ENCODE results near the gene SLC12A4.
"Not testable (repeated sequence)": the region's sequence is repeated elsewhere in the genome, so short reads cannot be mapped to it uniquely, and the experiment has no call there.

Gene SLC12A4

GRCh38 chr16:67998779-67999688 lies 30.6 kb upstream of the SLC12A4 start, which contains the start of gene DPEP2:
DPEP2 (minus strand) TSS chr16:67999484; CDS start chr16:67993212, 6,272 bp downstream.
- H3K4me1 ChIP-seq (ENCODE audit: control insufficient read depth, insufficient read depth, low read length); H3K4me3 ChIP-seq (ENCODE audit: low read depth, low read length); H3K9ac ChIP-seq (ENCODE audit: low read length); H3K27ac ChIP-seq (ENCODE audit: low read depth, low read length); H3K9me3 ChIP-seq (ENCODE audit: control insufficient read depth, insufficient read depth, low read depth, low read length); H3K36me3 ChIP-seq (ENCODE audit: control insufficient read depth, insufficient read depth, low read length); H3K27me3 ChIP-seq (ENCODE audit: control insufficient read depth, insufficient read depth, low read length): not testable (repeated sequence)

- not testable (repeated sequence) for H3K4me3 ChIP-seq (ENCODE audit: low read depth, low read length); H3K27me3 ChIP-seq (ENCODE audit: control insufficient read depth, insufficient read depth, low read length); H3K9ac ChIP-seq (ENCODE audit: low read length); H3K9me3 ChIP-seq (ENCODE audit: control insufficient read depth, insufficient read depth, low read depth, low read length); H3K27ac ChIP-seq (ENCODE audit: low read depth, low read length); H3K36me3 ChIP-seq (ENCODE audit: control insufficient read depth, insufficient read depth, low read length); H3K4me1 ChIP-seq (ENCODE audit: control insufficient read depth, insufficient read depth, low read length)
These were observed 29.9 kb upstream of the SLC12A4 start for GRCh38 chr16:67998231-67998778.

- Histone ChIP-seq H3K4me3 (ENCODE audit: low read depth, low read length) (no peak overlapping the region), H3K9ac (ENCODE audit: low read length) (no peak overlapping the region), H3K27me3 (ENCODE audit: control insufficient read depth, insufficient read depth, low read length) (peaks cover 11% of the 10 kb centered on the region), H3K4me1 (ENCODE audit: control insufficient read depth, insufficient read depth, low read length) (0 out of 2 replicates have a peak, but pooled peaks cover 3% of the 10 kb centered on the region), H3K36me3 (ENCODE audit: control insufficient read depth, insufficient read depth, low read length) (no peaks in the 10 kb centered on the region), H3K9me3 (ENCODE audit: control insufficient read depth, insufficient read depth, low read depth, low read length) (no peaks in the 10 kb centered on the region), H3K27ac (ENCODE audit: low read depth, low read length) (no peak overlapping the region)
These were observed 28.2 kb upstream of the SLC12A4 start for GRCh38 chr16:67996666-67997065.

DNA sequence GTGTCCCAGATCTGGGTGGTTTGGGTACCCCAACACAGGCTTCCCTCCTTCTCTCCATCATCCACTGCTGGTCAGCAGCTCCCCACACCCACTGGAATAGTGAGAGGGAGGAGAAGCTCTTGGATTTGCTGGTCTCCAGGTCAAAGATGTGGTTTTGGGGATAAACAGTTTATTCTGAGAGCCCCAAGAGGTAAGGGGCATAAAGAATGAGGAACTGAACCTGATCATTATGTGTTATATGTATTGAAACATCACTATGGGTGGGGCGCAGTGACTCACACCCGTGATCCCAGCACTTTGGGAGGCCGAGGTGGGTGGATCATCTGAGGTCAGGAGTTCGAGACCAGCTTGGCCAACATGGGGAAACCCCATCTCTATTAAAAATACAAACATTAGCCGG lies 27.0 kb upstream of the SLC12A4 start:
- Histone ChIP-seq H3K9ac (ENCODE audit: low read length) (no peak overlapping the region), H3K9me3 (ENCODE audit: control insufficient read depth, insufficient read depth, low read depth, low read length) (no peaks in the 10 kb centered on the region), H3K27me3 (ENCODE audit: control insufficient read depth, insufficient read depth, low read length) (peaks cover 11% of the 10 kb centered on the region), H3K4me3 (ENCODE audit: low read depth, low read length) (no peak overlapping the region), H3K27ac (ENCODE audit: low read depth, low read length) (no peak overlapping the region), H3K36me3 (ENCODE audit: control insufficient read depth, insufficient read depth, low read length) (no peaks in the 10 kb centered on the region), H3K4me1 (ENCODE audit: control insufficient read depth, insufficient read depth, low read length) (0 out of 2 replicates have a peak, but pooled peaks cover 3% of the 10 kb centered on the region)

- peaks cover 11% of the 10 kb centered on the region for H3K27me3 ChIP-seq (ENCODE audit: control insufficient read depth, insufficient read depth, low read length)
- H3K36me3 ChIP-seq (ENCODE audit: control insufficient read depth, insufficient read depth, low read length); H3K4me3 ChIP-seq (ENCODE audit: low read depth, low read length); H3K4me1 ChIP-seq (ENCODE audit: control insufficient read depth, insufficient read depth, low read length); H3K9ac ChIP-seq (ENCODE audit: low read length); H3K27ac ChIP-seq (ENCODE audit: low read depth, low read length); H3K9me3 ChIP-seq (ENCODE audit: control insufficient read depth, insufficient read depth, low read depth, low read length): not testable (repeated sequence)
These were observed 25.6 kb upstream of the SLC12A4 start for GRCh38 chr16:67994040-67994408.

- no peak overlapping the region for H3K27ac ChIP-seq (ENCODE audit: low read depth, low read length)
- 0 out of 2 replicates have a peak, but pooled peaks cover 3% of the 10 kb centered on the region for H3K4me1 ChIP-seq (ENCODE audit: control insufficient read depth, insufficient read depth, low read length)
- no peak overlapping the region for H3K9ac ChIP-seq (ENCODE audit: low read length)
- H3K36me3 ChIP-seq (ENCODE audit: control insufficient read depth, insufficient read depth, low read length): no peaks in the 10 kb centered on the region
- no peak overlapping the region for H3K4me3 ChIP-seq (ENCODE audit: low read depth, low read length)
- H3K9me3 ChIP-seq (ENCODE audit: control insufficient read depth, insufficient read depth, low read depth, low read length): no peaks in the 10 kb centered on the region
- peaks cover 11% of the 10 kb centered on the region for H3K27me3 ChIP-seq (ENCODE audit: control insufficient read depth, insufficient read depth, low read length)
These were observed 25.0 kb upstream of the SLC12A4 start for GRCh38 chr16:67993207-67994039.

- H3K4me1 ChIP-seq (ENCODE audit: control insufficient read depth, insufficient read depth, low read length): 0 out of 2 replicates have a peak, but pooled peaks cover 3% of the 10 kb centered on the region
- no peak overlapping the region for H3K4me3 ChIP-seq (ENCODE audit: low read depth, low read length)
- H3K27me3 ChIP-seq (ENCODE audit: control insufficient read depth, insufficient read depth, low read length): peaks cover 11% of the 10 kb centered on the region
- H3K36me3 ChIP-seq (ENCODE audit: control insufficient read depth, insufficient read depth, low read length): no peaks in the 10 kb centered on the region
- no peak overlapping the region for H3K9ac ChIP-seq (ENCODE audit: low read length)
- no peak overlapping the region for H3K27ac ChIP-seq (ENCODE audit: low read depth, low read length)
- no peaks in the 10 kb centered on the region for H3K9me3 ChIP-seq (ENCODE audit: control insufficient read depth, insufficient read depth, low read depth, low read length)
These were observed 24.3 kb upstream of the SLC12A4 start for GRCh38 chr16:67992661-67993206.

GRCh38 chr16:67990018-67990386 lies 21.6 kb upstream of the SLC12A4 start:
- peaks cover 11% of the 10 kb centered on the region for H3K27me3 ChIP-seq (ENCODE audit: control insufficient read depth, insufficient read depth, low read length)
- no peaks in the 10 kb centered on the region for H3K9me3 ChIP-seq (ENCODE audit: control insufficient read depth, insufficient read depth, low read depth, low read length)
- 0 out of 2 replicates have a peak, but pooled peaks cover 3% of the 10 kb centered on the region for H3K4me1 ChIP-seq (ENCODE audit: control insufficient read depth, insufficient read depth, low read length)

GRCh38 chr16:67989322-67990017 lies 21.0 kb upstream of the SLC12A4 start:
- H3K4me1 ChIP-seq (ENCODE audit: control insufficient read depth, insufficient read depth, low read length): 0 out of 2 replicates have a peak, but pooled peaks cover 3% of the 10 kb centered on the region

More at GRCh38 chr16:67990018-67990386, 21.6 kb upstream of the SLC12A4 start:
- Histone ChIP-seq H3K4me3 (ENCODE audit: low read depth, low read length) (no peak overlapping the region), H3K9ac (ENCODE audit: low read length) (no peak overlapping the region), H3K36me3 (ENCODE audit: control insufficient read depth, insufficient read depth, low read length) (no peaks in the 10 kb centered on the region), H3K27ac (ENCODE audit: low read depth, low read length) (no peak overlapping the region)

GRCh38 chr16:67988675-67989074 lies 20.2 kb upstream of the SLC12A4 start:
- Histone ChIP-seq H3K36me3 (ENCODE audit: control insufficient read depth, insufficient read depth, low read length) (no peaks in the 10 kb centered on the region), H3K9me3 (ENCODE audit: control insufficient read depth, insufficient read depth, low read depth, low read length) (no peaks in the 10 kb centered on the region), H3K27me3 (ENCODE audit: control insufficient read depth, insufficient read depth, low read length) (peaks cover 11% of the 10 kb centered on the region), H3K9ac (ENCODE audit: low read length) (no peak overlapping the region), H3K4me1 (ENCODE audit: control insufficient read depth, insufficient read depth, low read length) (peaks cover 3% of the 10 kb centered on the region; the same call in 1 of the 2 replicates), H3K27ac (ENCODE audit: low read depth, low read length) (no peak overlapping the region), H3K4me3 (ENCODE audit: low read depth, low read length) (no peak overlapping the region)

More at GRCh38 chr16:67989322-67990017, 21.0 kb upstream of the SLC12A4 start:
- Histone ChIP-seq H3K27me3 (ENCODE audit: control insufficient read depth, insufficient read depth, low read length) (peaks cover 11% of the 10 kb centered on the region), H3K9ac (ENCODE audit: low read length) (no peak overlapping the region), H3K36me3 (ENCODE audit: control insufficient read depth, insufficient read depth, low read length) (no peaks in the 10 kb centered on the region), H3K9me3 (ENCODE audit: control insufficient read depth, insufficient read depth, low read depth, low read length) (no peaks in the 10 kb centered on the region), H3K27ac (ENCODE audit: low read depth, low read length) (no peak overlapping the region), H3K4me3 (ENCODE audit: low read depth, low read length) (no peak overlapping the region)
